Mesenchymal stem cell (in vitro differentiated cells and primary cell): Measurements from ENCODE around the gene KIRREL3.

ENCODE experiments used
- DNase-seq: peaks from one replicate; pipeline ENCODE4 v3.0.0-alpha.2; 2013
- H2AFZ ChIP-seq: one replicate; pipeline ENCODE4 v1.6.1; 2013; ENCODE audit warnings: low read depth, mild to moderate bottlenecking, control low read depth, inconsistent platforms, low read length, moderate library complexity
- H2AK5ac ChIP-seq: 2 replicates; pipeline ENCODE4 v1.6.1; 2013; ENCODE audit warnings: low read length, moderate library complexity, mild to moderate bottlenecking, inconsistent platforms; ENCODE audit not compliant: severe bottlenecking
- H2BK120ac ChIP-seq: one replicate; pipeline ENCODE4 v1.6.1; 2013; ENCODE audit warnings: low read depth, mild to moderate bottlenecking, inconsistent platforms, low read length, moderate library complexity
- H2BK12ac ChIP-seq, 2 experiments: one replicate each; pipeline ENCODE4 v1.6.1; 2013; ENCODE audit warnings: inconsistent platforms in 2 of 2, low read length in 2 of 2, mild to moderate bottlenecking in 2 of 2, moderate library complexity in 2 of 2, control low read depth in 1 of 2
- H2BK15ac ChIP-seq: one replicate; pipeline ENCODE4 v1.6.1; 2013; ENCODE audit warnings: mild to moderate bottlenecking, low read depth, inconsistent platforms; ENCODE audit not compliant: poor library complexity, severe bottlenecking
- H2BK5ac ChIP-seq: 2 replicates; pipeline ENCODE4 v1.6.1; 2013; ENCODE audit warnings: low read depth, mild to moderate bottlenecking, low read length, control low read depth, inconsistent platforms; ENCODE audit not compliant: poor library complexity, severe bottlenecking
- H3K14ac ChIP-seq, 2 experiments: one replicate each; pipeline ENCODE4 v1.6.1; 2013; ENCODE audit warnings: inconsistent platforms in 2 of 2, low read length in 2 of 2, control low read depth in 1 of 2, mild to moderate bottlenecking in 1 of 2, moderate library complexity in 1 of 2
- H3K18ac ChIP-seq, 2 experiments: one replicate each; pipeline ENCODE4 v1.6.1; 2013; ENCODE audit warnings: inconsistent platforms in 2 of 2, low read length in 2 of 2, control low read depth in 1 of 2, low read depth in 1 of 2, mild to moderate bottlenecking in 1 of 2
- H3K23ac ChIP-seq, 2 experiments: one replicate each; pipeline ENCODE4 v1.6.1; 2013; ENCODE audit warnings: inconsistent platforms in 2 of 2, low read length in 2 of 2, mild to moderate bottlenecking in 2 of 2, moderate library complexity in 2 of 2, control low read depth in 1 of 2
- H3K27ac ChIP-seq: 2 replicates; pipeline ENCODE4 v1.5.1; 2013; ENCODE audit warnings: mild to moderate bottlenecking, moderate library complexity, low read length, control low read depth, inconsistent platforms; ENCODE audit not compliant: poor library complexity, severe bottlenecking
- H3K27me3 ChIP-seq, 2 experiments: 2 replicates each; pipeline versions ENCODE4 v1.6.1 to v1.7.0; 2013; ENCODE audit warnings: low read length in 2 of 2, mild to moderate bottlenecking in 2 of 2, moderate library complexity in 2 of 2, control low read depth in 1 of 2, inconsistent platforms in 1 of 2; ENCODE audit not compliant: control insufficient read depth in 1 of 2, insufficient read depth in 1 of 2
- H3K36me3 ChIP-seq, 2 experiments: 2 replicates each; pipeline versions ENCODE4 v1.6.1 to v1.7.0; 2013; ENCODE audit warnings: low read length in 2 of 2, control low read depth in 1 of 2, inconsistent platforms in 1 of 2, low read depth in 1 of 2, mild to moderate bottlenecking in 1 of 2; ENCODE audit not compliant: insufficient read depth in 2 of 2, control insufficient read depth in 1 of 2
- H3K4ac ChIP-seq, 2 experiments: one replicate each; pipeline ENCODE4 v1.6.1; 2013; ENCODE audit warnings: inconsistent platforms in 2 of 2, low read length in 2 of 2, mild to moderate bottlenecking in 2 of 2, moderate library complexity in 2 of 2, control low read depth in 1 of 2, low read depth in 1 of 2
- H3K4me1 ChIP-seq: 2 replicates; pipeline ENCODE4 v1.6.1; 2013; ENCODE audit warnings: low read depth, low read length, control low read depth; ENCODE audit not compliant: control insufficient read depth, insufficient read depth
- H3K4me2 ChIP-seq: 2 replicates; pipeline ENCODE4 v1.6.1; 2013; ENCODE audit warnings: low read length, mild to moderate bottlenecking, inconsistent platforms; ENCODE audit not compliant: poor library complexity, severe bottlenecking
- H3K4me3 ChIP-seq, 2 experiments: 2 replicates each; pipeline versions ENCODE4 v1.5.1 to v1.7.0; 2013; ENCODE audit warnings: low read length in 2 of 2, mild to moderate bottlenecking in 2 of 2, control low read depth in 1 of 2, low read depth in 1 of 2; ENCODE audit not compliant: insufficient read depth in 1 of 2
- H3K79me1 ChIP-seq: replicated peaks from 2 replicates; pipeline ENCODE4 v1.6.1; 2013; ENCODE audit warnings: mild to moderate bottlenecking, control low read depth, low read length, inconsistent platforms; ENCODE audit not compliant: poor library complexity, severe bottlenecking
- H3K9ac ChIP-seq: 2 replicates; pipeline ENCODE4 v1.7.0; 2013; ENCODE audit warnings: mild to moderate bottlenecking, low read length, moderate library complexity
- H3K9me3 ChIP-seq: 2 replicates; pipeline ENCODE4 v1.7.0; 2013; ENCODE audit warnings: mild to moderate bottlenecking, low read length; ENCODE audit not compliant: control insufficient read depth
- H4K8ac ChIP-seq: one replicate; pipeline ENCODE4 v1.6.1; 2013; ENCODE audit warnings: inconsistent platforms, mild to moderate bottlenecking, low read length, moderate library complexity
- H4K91ac ChIP-seq: one replicate; pipeline ENCODE4 v1.6.1; 2013; ENCODE audit warnings: mild to moderate bottlenecking, low read length, inconsistent platforms
- WGBS: methylation state at CpG from one replicate; pipeline ENCODE4 v1.1.7; 2013; ENCODE audit warnings: mixed read lengths; 5-methylcytosine and 5-hydroxymethylcytosine counted together

The KIRREL3 gene

DNA sequence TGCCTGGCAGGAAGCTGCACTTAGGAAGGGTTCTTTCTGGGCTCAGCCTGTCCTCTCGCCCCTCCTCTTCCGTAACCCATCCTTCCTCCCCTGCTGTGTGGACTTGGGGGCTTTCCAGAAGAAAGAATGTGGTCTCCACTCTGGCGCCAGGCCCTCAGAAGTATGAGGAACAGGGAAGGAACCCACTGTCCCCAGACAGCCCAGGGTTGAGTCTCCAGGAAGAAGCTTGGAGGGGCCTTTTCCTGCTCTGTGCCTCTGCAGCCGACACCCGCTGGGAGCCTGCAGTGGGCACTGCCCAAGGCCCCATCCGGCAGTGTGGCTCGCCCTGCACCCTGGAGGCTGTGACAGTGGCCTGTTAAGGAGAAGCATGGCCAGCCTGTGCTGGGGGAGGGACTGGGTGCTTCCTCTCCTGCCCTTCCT, 532.5 kb downstream of the KIRREL3 start:
- H3K27ac ChIP-seq: no peak overlapping the region
- no peaks in the 10 kb centered on the region for H3K79me1 ChIP-seq
- H3K36me3 ChIP-seq: peaks cover 0 to 4% of the 10 kb centered on the region in 2 experiments
- H4K91ac ChIP-seq: no peak overlapping the region
- DNase-seq: no peak
- no peak overlapping the region for H3K4ac ChIP-seq
- H3K4me3 ChIP-seq: no peak overlapping the region
- peaks cover 4% of the 10 kb centered on the region for H3K9me3 ChIP-seq
- no peak overlapping the region for H2BK120ac ChIP-seq
- H2BK15ac ChIP-seq: no peak overlapping the region
- peaks cover 26 to 31% of the 10 kb centered on the region in 2 experiments for H3K27me3 ChIP-seq
- H4K8ac ChIP-seq: no peak overlapping the region
- no peak overlapping the region for H3K4me2 ChIP-seq
- H2AFZ ChIP-seq: no peak overlapping the region
- whole genome bisulfite sequencing: 87% methylated on average over 7 of the region's 7 CpGs
- H2BK5ac ChIP-seq: no peak overlapping the region
- H2AK5ac ChIP-seq: no peak overlapping the region
- H3K4me1 ChIP-seq: no peaks in the 10 kb centered on the region
- no peak overlapping the region for H3K23ac ChIP-seq
- H3K9ac ChIP-seq: no peak overlapping the region
- H3K14ac ChIP-seq: peak overlapping the region in 1 of 2 experiments; percentile 90
- H3K18ac ChIP-seq: no peak overlapping the region
- H2BK12ac ChIP-seq: no peak overlapping the region

DNA sequence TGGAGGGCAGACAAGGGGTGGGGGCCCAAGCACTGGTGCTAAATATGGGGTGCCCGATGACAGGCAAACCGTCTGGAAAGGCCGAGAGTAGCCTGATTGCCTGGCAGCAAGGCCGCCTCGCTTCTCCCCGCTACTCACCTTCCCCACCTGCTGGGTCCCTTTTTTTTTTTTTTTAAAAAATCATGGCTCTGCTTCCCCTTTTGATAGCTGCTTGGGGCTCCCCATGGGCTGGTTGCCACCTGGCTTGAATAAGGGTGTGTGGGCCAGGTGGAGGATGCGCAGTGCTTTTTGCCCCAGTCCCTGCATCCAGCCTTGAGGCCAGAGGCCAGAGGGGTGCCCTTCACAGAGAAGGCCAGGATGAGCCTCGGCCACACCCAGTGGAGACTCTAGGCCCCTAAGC, 533.1 kb downstream of the KIRREL3 start:
- H3K27ac ChIP-seq: no peak overlapping the region
- no peak overlapping the region for H2BK15ac ChIP-seq
- no peak overlapping the region for H4K8ac ChIP-seq
- H2BK12ac ChIP-seq: no peak overlapping the region
- no peak overlapping the region for H2AFZ ChIP-seq
- 71% methylated on average over 5 of the region's 8 CpGs for WGBS
- H3K23ac ChIP-seq: no peak overlapping the region
- no peak overlapping the region for H3K4me2 ChIP-seq
- DNase-seq: no peak
- peaks cover 28 to 34% of the 10 kb centered on the region in 2 experiments for H3K27me3 ChIP-seq
- H2AK5ac ChIP-seq: no peak overlapping the region
- H3K18ac ChIP-seq: no peak overlapping the region
- H2BK5ac ChIP-seq: no peak overlapping the region
- no peak overlapping the region for H4K91ac ChIP-seq
- no peak overlapping the region for H3K14ac ChIP-seq
- H3K9ac ChIP-seq: no peak overlapping the region
- no peaks in the 10 kb centered on the region for H3K4me1 ChIP-seq
- no peak overlapping the region for H2BK120ac ChIP-seq
- H3K4ac ChIP-seq: no peak overlapping the region
- H3K79me1 ChIP-seq: no peaks in the 10 kb centered on the region
- no peak overlapping the region for H3K4me3 ChIP-seq
- peaks cover 0 to 4% of the 10 kb centered on the region in 2 experiments for H3K36me3 ChIP-seq
- H3K9me3 ChIP-seq: peaks cover 4% of the 10 kb centered on the region

DNA sequence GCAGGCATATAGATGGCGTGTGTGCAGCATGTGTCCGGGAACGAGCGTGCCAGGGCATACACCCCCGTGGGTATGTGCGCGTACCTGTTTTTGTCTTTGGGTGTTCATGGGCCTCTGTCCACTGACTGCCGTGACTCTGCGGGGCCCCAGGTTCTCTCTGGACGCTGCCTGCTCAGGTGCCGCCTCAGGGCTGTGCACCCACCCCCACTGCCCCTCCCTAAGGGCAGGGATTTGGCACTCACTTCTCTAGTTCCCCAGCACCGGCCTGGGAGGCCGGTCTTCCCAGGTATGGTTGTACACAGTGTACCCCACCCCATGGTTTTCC, 533.6 kb downstream of the KIRREL3 start:
- H4K91ac ChIP-seq: no peak overlapping the region
- 89% methylated on average over 13 of the region's 13 CpGs for WGBS
- no peak overlapping the region for H3K27ac ChIP-seq
- H4K8ac ChIP-seq: no peak overlapping the region
- no peak overlapping the region for H3K4me2 ChIP-seq
- no peak overlapping the region for H3K4ac ChIP-seq
- no peak for DNase-seq
- no peak overlapping the region for H2BK5ac ChIP-seq
- no peak overlapping the region for H3K18ac ChIP-seq
- H3K14ac ChIP-seq: no peak overlapping the region
- peaks cover 4% of the 10 kb centered on the region for H3K9me3 ChIP-seq
- H2AFZ ChIP-seq: no peak overlapping the region
- no peaks in the 10 kb centered on the region for H3K4me1 ChIP-seq
- no peak overlapping the region for H3K4me3 ChIP-seq
- H2BK15ac ChIP-seq: no peak overlapping the region
- peaks cover 28 to 36% of the 10 kb centered on the region in 2 experiments for H3K27me3 ChIP-seq
- no peak overlapping the region for H2AK5ac ChIP-seq
- H3K36me3 ChIP-seq: peaks cover 0 to 4% of the 10 kb centered on the region in 2 experiments
- H3K23ac ChIP-seq: no peak overlapping the region
- no peak overlapping the region for H2BK120ac ChIP-seq
- H3K79me1 ChIP-seq: no peaks in the 10 kb centered on the region
- no peak overlapping the region for H2BK12ac ChIP-seq
- no peak overlapping the region for H3K9ac ChIP-seq

DNA sequence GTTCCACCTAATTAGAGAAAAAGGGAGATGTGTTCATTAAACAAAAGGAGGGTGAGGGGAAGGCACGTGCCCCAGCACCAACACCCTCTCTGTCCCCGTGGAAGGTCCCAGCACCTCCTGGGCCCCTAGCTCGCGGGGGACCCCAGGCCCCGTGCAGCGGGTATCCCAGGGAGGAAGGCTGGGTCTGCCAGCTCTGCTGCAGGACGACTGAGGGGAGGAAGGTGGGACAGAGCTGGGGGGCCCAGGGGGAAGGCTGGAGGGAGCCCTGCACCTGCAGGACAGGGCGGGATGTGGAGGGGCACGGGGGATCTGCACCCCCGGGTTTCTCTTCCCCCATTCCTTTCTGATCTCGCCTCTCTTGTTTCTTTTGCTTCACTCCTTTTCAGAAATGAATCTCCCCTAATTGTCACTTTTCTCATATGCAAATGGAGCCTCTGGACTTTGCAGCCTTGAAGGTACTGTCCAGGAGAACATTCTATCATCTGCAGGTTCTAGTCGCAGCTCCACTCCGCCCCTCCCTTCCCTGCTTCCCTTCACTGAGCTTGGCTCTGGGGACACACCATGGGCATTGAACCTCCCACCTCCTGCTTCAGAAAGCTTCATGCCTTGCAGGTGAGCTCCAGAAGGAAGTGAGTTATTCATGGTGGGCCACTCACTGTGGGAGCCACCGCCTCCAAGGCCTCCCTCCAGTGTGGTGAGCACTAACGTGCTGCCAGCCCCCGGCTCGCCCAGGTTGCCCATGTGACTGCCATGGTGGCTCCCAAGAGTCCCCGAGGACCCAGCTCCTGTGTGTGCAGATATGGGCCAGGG, 534.1 kb downstream of the KIRREL3 start:
- Histone ChIP-seq H2BK15ac (no peak overlapping the region), H3K18ac (no peak overlapping the region), H3K27ac (no peak overlapping the region), H2BK12ac (no peak overlapping the region), H4K8ac (no peak overlapping the region), H2AK5ac (no peak overlapping the region), H3K36me3 (peaks cover 0 to 4% of the 10 kb centered on the region in 2 experiments), H3K27me3 (peaks cover 28 to 42% of the 10 kb centered on the region in 2 experiments), H2AFZ (no peak overlapping the region), H3K4me3 (no peak overlapping the region), H3K4ac (no peak overlapping the region), H3K14ac (no peak overlapping the region), H3K4me1 (no peaks in the 10 kb centered on the region), H3K4me2 (no peak overlapping the region), H4K91ac (no peak overlapping the region), H2BK120ac (no peak overlapping the region), H2BK5ac (no peak overlapping the region), H3K9me3 (peaks cover 4% of the 10 kb centered on the region), H3K79me1 (no peaks in the 10 kb centered on the region), H3K23ac (no peak overlapping the region), H3K9ac (no peak overlapping the region)
- no peak for DNase-seq
- 74% methylated on average over 18 of the region's 18 CpGs for WGBS
